ENCODE results near the gene MLLT3. TPM values are rescaled to one million over a fixed set of nuclear protein-coding genes. Genes with fewer than 3 reads are reported as not detected.
A peak's percentile ranks its signal among the peaks of the same experiment; 100 is the strongest.

MLLT3 gene
- total and polyA plus RNA-seq, 2 donors (not counting 3 experiments of a cell fraction or from before 2014, with no cell fraction given), result 6.1 to 10.0 TPM

DNA sequence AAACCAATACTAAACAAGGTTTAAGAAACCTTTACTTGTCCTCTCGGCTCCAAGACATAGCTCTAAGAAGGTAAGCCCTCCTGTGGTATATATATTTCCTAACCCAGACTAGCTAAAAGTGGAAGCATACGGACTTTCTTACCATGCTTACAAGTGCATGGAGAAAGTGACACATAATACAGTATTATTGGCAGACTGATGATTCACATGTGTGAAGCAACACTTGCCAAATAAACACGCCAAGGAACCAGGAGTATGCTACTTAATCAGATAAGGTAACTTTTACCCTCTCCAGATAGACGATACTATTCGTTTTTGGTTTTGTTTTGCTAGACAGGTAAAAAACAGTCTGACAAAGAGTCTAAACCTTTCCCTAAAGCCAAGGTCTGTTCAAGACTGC lies 264.1 kb downstream of the MLLT3 start:
- TF ChIP-seq EZH2 (IDR thresholded peaks at IDR 0.05; ENCODE audit: borderline replicate concordance, low read depth, low read length, severe bottlenecking), result no peak
- no peak for TF ChIP-seq GATA2 (IDR thresholded peaks at IDR 0.05; ENCODE audit: insufficient read depth, insufficient read length, low read depth, low read length)
- no peak for TF ChIP-seq FOS (IDR thresholded peaks at IDR 0.05; ENCODE audit: borderline replicate concordance, insufficient read depth, low read length)
- TF ChIP-seq, protein P1, sequence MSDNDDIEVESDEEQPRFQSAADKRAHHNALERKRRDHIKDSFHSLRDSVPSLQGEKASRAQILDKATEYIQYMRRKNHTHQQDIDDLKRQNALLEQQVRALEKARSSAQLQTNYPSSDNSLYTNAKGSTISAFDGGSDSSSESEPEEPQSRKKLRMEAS (IDR thresholded peaks at IDR 0.05; ENCODE audit: insufficient read depth, insufficient read length), result no peak
- no peak for DNase-seq (ENCODE audit: low read depth, low spot score)
- Histone ChIP-seq H2AFZ (ENCODE audit: low read depth, low read length) (no peak overlapping the region), H3K27me3 (ENCODE audit: control insufficient read depth in 2 of 2, insufficient read depth in 2 of 2, low read length in 2 of 2) (no peaks in the 10 kb centered on the region), H3K4me2 (ENCODE audit: insufficient read depth, low read length) (no peak overlapping the region), H3K4me1 (ENCODE audit: control insufficient read depth, extremely low read depth, insufficient read depth, low read length) (peaks cover 19% of the 10 kb centered on the region), H3K27ac (ENCODE audit: insufficient read depth, low read depth, low read length) (no peak overlapping the region), H3K9ac (replicated peaks; ENCODE audit: extremely low read depth, insufficient read depth, low read length) (no peak overlapping the region), H3K79me2 (ENCODE audit: control insufficient read depth, insufficient read depth, low read length) (no peaks in the 10 kb centered on the region), H3K4me3 (replicated peaks in 1 of 3; ENCODE audit: insufficient read depth in 1 of 3, low read depth in 1 of 3, low read length in 3 of 3) (no peak overlapping the region), H3K9me3 (replicated peaks; ENCODE audit: control insufficient read depth, insufficient read depth, low read length) (no peaks in the 10 kb centered on the region), H3K9me1 (replicated peaks; ENCODE audit: control insufficient read depth, extremely low read depth, insufficient read depth, low read length) (no peaks in the 10 kb centered on the region), H4K20me1 (replicated peaks; ENCODE audit: control insufficient read depth, extremely low read depth, insufficient read depth, low read length) (no peaks in the 10 kb centered on the region), H3K36me3 (ENCODE audit: control insufficient read depth in 2 of 2, extremely low read depth in 1 of 2, insufficient read depth in 2 of 2, low read length in 2 of 2) (no peaks in the 10 kb centered on the region)
- ChIA-PET CTCF (interaction anchor here (1.5 to 4.9 kb wide), 5 partner anchors 254 to 752 kb away, joined by 3 to 67 read pairs (median 17); partner anchors contain the start of gene MLLT3), POLR2A (no interaction called here)
- dilution Hi-C loops (cut with MboI; ENCODE audit: extremely low pct_ligation_motif_present, low sequenced_read_pairs), result no loop called here
- FAIRE-seq, result no peak
- no TSS peak for BruUV-seq (replicated peaks)
- intact Hi-C loops (cut with micrococcal nuclease), result loop anchor here (5.0 kb wide), 1 partner anchor 194 kb away; no protein-coding TSS in a partner anchor

DNA sequence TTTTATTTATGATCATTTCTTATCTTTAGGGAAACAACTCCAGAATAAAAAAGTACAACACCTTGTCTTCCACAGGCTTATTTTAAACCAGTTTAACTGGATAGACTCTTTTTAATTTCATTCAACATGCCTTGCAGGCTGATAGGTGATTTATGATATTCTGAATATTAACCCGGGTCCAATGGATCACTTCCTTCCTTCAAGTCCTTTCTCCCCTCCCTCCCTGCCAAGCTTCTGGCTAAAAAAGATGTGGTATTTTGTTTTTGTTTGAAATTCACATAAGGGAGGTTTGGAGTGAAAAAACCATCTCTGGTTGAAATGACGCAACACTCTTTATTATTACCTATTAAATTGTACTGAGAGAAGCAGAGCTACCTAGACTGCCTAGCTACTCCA lies 265.3 kb downstream of the MLLT3 start:
- Histone ChIP-seq H2AFZ (ENCODE audit: low read depth, low read length) (peak overlapping the region; percentile 83), H3K9ac (replicated peaks; ENCODE audit: extremely low read depth, insufficient read depth, low read length) (no peak overlapping the region), H3K9me1 (replicated peaks; ENCODE audit: control insufficient read depth, extremely low read depth, insufficient read depth, low read length) (no peaks in the 10 kb centered on the region), H3K27ac (ENCODE audit: insufficient read depth, low read depth, low read length) (no peak overlapping the region), H3K79me2 (ENCODE audit: control insufficient read depth, insufficient read depth, low read length) (no peaks in the 10 kb centered on the region), H3K4me3 (replicated peaks in 1 of 3; ENCODE audit: insufficient read depth in 1 of 3, low read depth in 1 of 3, low read length in 3 of 3) (peak overlapping the region in 1 of 3 experiments; percentile 53), H3K9me3 (replicated peaks; ENCODE audit: control insufficient read depth, insufficient read depth, low read length) (no peaks in the 10 kb centered on the region), H3K27me3 (ENCODE audit: control insufficient read depth in 2 of 2, insufficient read depth in 2 of 2, low read length in 2 of 2) (no peaks in the 10 kb centered on the region), H3K36me3 (ENCODE audit: control insufficient read depth in 2 of 2, extremely low read depth in 1 of 2, insufficient read depth in 2 of 2, low read length in 2 of 2) (no peaks in the 10 kb centered on the region), H4K20me1 (replicated peaks; ENCODE audit: control insufficient read depth, extremely low read depth, insufficient read depth, low read length) (no peaks in the 10 kb centered on the region), H3K4me2 (ENCODE audit: insufficient read depth, low read length) (peak overlapping the region; percentile 82), H3K4me1 (ENCODE audit: control insufficient read depth, extremely low read depth, insufficient read depth, low read length) (peaks cover 19% of the 10 kb centered on the region)
- intact Hi-C loops (cut with micrococcal nuclease), result loop anchor here (2.0 to 5.0 kb wide), 2 partner anchors 195 to 528 kb away; no protein-coding TSS in a partner anchor
- no peak for FAIRE-seq
- POLR2A ChIA-PET, result no interaction called here
- CTCF ChIA-PET, result interaction anchor here (0.7 to 4.9 kb wide), 26 partner anchors 11 to 762 kb away, joined by 3 to 67 read pairs (median 4); partner anchors contain the start of genes FOCAD and MLLT3
- TF ChIP-seq JUN (IDR thresholded peaks at IDR 0.05; ENCODE audit: borderline replicate concordance, insufficient read depth, insufficient read length, low read depth) (no peak), FOS (IDR thresholded peaks at IDR 0.05; ENCODE audit: borderline replicate concordance, insufficient read depth, low read length) (no peak), POLR2AphosphoS5 (IDR thresholded peaks at IDR 0.05; ENCODE audit: insufficient read depth, low read depth, low read length) (no peak), GATA2 (IDR thresholded peaks at IDR 0.05; ENCODE audit: insufficient read depth, insufficient read length, low read depth, low read length) (no peak), MYC (IDR thresholded peaks at IDR 0.05; ENCODE audit: low read depth, low read length) (no peak), POLR2A (IDR thresholded peaks at IDR 0.05; ENCODE audit: low read depth, low read length) (no peak), EZH2 (IDR thresholded peaks at IDR 0.05; ENCODE audit: borderline replicate concordance, low read depth, low read length, severe bottlenecking) (no peak)
- TF ChIP-seq, protein P2, sequence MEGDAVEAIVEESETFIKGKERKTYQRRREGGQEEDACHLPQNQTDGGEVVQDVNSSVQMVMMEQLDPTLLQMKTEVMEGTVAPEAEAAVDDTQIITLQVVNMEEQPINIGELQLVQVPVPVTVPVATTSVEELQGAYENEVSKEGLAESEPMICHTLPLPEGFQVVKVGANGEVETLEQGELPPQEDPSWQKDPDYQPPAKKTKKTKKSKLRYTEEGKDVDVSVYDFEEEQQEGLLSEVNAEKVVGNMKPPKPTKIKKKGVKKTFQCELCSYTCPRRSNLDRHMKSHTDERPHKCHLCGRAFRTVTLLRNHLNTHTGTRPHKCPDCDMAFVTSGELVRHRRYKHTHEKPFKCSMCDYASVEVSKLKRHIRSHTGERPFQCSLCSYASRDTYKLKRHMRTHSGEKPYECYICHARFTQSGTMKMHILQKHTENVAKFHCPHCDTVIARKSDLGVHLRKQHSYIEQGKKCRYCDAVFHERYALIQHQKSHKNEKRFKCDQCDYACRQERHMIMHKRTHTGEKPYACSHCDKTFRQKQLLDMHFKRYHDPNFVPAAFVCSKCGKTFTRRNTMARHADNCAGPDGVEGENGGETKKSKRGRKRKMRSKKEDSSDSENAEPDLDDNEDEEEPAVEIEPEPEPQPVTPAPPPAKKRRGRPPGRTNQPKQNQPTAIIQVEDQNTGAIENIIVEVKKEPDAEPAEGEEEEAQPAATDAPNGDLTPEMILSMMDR (IDR thresholded peaks at IDR 0.05; ENCODE audit: extremely low read depth in 1 of 2, insufficient read depth in 1 of 2, low read depth in 1 of 2, low read length in 2 of 2), result no peak
- TF ChIP-seq, protein P1 (IDR thresholded peaks at IDR 0.05; ENCODE audit: insufficient read depth, insufficient read length), result no peak
- DNase-seq (ENCODE audit: low read depth, low spot score), result peak; percentile 70
- dilution Hi-C loops (cut with MboI; ENCODE audit: extremely low pct_ligation_motif_present, low sequenced_read_pairs), result no loop called here
- BruUV-seq (replicated peaks), result no TSS peak

Measured in endothelial cell of umbilical vein (primary cell).